ENCODE results near the gene ARHGAP26. TPM values are rescaled to one million over a fixed set of nuclear protein-coding genes. Genes with fewer than 3 reads are reported as not detected.
A peak's percentile ranks its signal among the peaks of the same experiment; 100 is the strongest.

ARHGAP26 gene, protein sequence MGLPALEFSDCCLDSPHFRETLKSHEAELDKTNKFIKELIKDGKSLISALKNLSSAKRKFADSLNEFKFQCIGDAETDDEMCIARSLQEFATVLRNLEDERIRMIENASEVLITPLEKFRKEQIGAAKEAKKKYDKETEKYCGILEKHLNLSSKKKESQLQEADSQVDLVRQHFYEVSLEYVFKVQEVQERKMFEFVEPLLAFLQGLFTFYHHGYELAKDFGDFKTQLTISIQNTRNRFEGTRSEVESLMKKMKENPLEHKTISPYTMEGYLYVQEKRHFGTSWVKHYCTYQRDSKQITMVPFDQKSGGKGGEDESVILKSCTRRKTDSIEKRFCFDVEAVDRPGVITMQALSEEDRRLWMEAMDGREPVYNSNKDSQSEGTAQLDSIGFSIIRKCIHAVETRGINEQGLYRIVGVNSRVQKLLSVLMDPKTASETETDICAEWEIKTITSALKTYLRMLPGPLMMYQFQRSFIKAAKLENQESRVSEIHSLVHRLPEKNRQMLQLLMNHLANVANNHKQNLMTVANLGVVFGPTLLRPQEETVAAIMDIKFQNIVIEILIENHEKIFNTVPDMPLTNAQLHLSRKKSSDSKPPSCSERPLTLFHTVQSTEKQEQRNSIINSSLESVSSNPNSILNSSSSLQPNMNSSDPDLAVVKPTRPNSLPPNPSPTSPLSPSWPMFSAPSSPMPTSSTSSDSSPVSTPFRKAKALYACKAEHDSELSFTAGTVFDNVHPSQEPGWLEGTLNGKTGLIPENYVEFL
- 10 to 100 TPM in 3 of 4 donors, 1 to 10 TPM in 1; 7.6 to 31.7 (median 11.5) TPM for polyA plus RNA-seq
- long read RNA-seq, donor 1, partial matches to known transcripts, result 0 of 1 reads
- long read RNA-seq, donor 1, other reads (novel, unspliced or antisense), result 0 of 1 reads
- long read RNA-seq, donor 2, result 0 reads
- long read RNA-seq, donor 3, result 0 reads
- long read RNA-seq, donor 4, result 0 reads
- long read RNA-seq, donor 5, result 0 reads
- long read RNA-seq, donor 6, partial matches to known transcripts, result 6 of 6 reads
- long read RNA-seq, donor 6, other reads (novel, unspliced or antisense), result 0 of 6 reads
- long read RNA-seq, donor 7, partial matches to known transcripts, result 0 of 1 reads
- long read RNA-seq, donor 7, other reads (novel, unspliced or antisense), result 0 of 1 reads
- long read RNA-seq, donor 8, result 0 reads
- long read RNA-seq, donor 9, partial matches to known transcripts, result 0 of 1 reads
- long read RNA-seq, donor 9, other reads (novel, unspliced or antisense), result 0 of 1 reads
- long read RNA-seq, donor 10, partial matches to known transcripts, result 13 of 16 reads
- long read RNA-seq, donor 10, other reads (novel, unspliced or antisense), result 0 of 16 reads

DNA sequence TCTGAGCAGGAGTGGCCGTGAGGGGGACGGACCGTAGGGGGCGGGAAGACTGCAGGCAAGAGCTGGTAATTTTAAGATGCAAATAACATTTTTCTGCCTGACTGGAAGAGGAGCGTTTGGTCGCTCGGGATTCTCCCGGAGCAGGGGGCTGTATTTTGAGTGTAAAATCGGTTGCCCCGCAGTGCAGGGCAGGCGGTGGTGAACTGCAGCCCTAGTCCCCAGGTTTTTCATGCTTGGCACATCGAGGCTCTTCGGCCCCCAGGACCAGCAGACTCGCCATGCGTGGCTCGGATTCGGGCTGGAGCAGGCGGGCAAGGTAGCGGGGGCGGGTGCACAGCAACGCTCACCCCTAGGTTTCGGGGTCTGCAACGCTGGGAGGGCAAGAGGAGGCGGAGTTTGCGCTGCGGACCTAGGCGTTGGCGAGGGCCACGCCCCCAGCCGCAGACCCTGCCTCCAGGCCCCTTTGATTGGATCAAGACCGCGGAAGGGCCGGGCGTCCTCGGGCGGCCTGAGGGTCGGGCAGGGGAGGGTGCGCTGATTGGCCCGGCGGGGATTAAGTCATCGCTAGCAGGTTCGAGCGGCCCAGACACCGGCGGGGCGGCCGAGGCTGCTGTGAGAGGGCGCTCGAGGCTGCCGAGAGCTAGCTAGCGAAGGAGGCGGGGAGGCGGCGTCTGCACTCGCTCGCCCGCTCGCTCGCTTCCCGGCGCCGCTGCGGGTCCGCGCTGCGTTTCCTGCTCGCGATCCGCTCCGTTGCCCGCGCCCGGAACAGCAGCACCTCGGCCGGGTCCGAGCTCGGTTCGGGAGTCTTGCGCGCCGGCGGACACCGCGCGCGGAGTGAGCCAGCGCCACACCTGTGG lies at the start of gene ARHGAP26:
TSS of gene ARHGAP26 (plus strand) at position 585 of the 857 bp plus-strand sequence. CDS start 385 bp downstream, outside the sequence.
- Histone ChIP-seq H3K4me3 (ENCODE audit: low read depth in 1 of 3, low read length in 3 of 3) (peak within 1 kb of the TSS; percentile 86 to 96 (median 94)), H3K27ac (ENCODE audit: low read depth in 1 of 3, low read length in 2 of 3) (peak within 1 kb of the TSS; percentile 77 to 95 (median 80)), H3K36me3 (ENCODE audit: control insufficient read depth in 3 of 3, insufficient read depth in 2 of 3, low read depth in 1 of 3, low read length in 3 of 3) (no peaks in the 10 kb centered on the region), H3K4me1 (ENCODE audit: control insufficient read depth in 3 of 3, insufficient read depth in 2 of 3, low read depth in 1 of 3, low read length in 2 of 3) (peaks cover 2 to 17% (median 3%) of the 10 kb centered on the region in 3 donors), H3K9me3 (ENCODE audit: control insufficient read depth in 2 of 2, insufficient read depth in 1 of 2, low read depth in 1 of 2, low read length in 1 of 2) (no peaks in the 10 kb centered on the region), H3K27me3 (ENCODE audit: control insufficient read depth in 3 of 3, insufficient read depth in 3 of 3, low read length in 3 of 3) (no peaks in the 10 kb centered on the region)
- DNase-seq, result peak; percentile 98
- no peak for FAIRE-seq
- WGBS, 3 donors, result 0% methylated on average over 58 to 87 of the region's 87 CpGs

DNA sequence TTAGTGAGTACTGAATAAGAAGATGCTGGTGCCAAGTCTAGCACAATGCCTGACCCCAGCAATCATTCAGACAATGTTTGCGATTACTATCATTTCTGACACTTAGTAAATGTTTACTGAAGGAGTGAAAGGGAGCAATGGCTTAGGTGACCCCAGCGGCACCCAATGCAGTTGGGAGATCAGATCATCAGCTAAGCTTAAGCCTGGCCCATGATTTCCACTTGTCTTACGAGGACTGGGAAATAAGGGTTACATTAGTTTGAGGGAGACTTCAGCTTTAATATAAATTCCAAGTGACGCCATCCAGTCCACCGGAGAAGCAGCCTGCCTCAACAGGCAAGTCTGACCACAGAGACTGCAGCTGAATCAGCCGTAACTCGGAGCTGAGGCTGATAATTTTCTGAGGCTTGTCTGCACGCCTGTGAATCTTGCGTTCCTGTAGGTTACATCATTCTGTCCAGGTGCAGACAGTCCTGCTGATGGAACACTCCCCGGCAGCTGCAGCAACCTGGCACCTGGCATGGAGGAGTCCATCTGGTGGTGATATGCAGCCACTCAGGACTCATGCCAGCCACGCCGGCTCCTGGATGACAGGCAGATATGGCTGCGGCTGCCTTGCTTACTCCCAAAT lies 49.4 kb upstream of the ARHGAP26 start:
- no peak for FAIRE-seq

DNA sequence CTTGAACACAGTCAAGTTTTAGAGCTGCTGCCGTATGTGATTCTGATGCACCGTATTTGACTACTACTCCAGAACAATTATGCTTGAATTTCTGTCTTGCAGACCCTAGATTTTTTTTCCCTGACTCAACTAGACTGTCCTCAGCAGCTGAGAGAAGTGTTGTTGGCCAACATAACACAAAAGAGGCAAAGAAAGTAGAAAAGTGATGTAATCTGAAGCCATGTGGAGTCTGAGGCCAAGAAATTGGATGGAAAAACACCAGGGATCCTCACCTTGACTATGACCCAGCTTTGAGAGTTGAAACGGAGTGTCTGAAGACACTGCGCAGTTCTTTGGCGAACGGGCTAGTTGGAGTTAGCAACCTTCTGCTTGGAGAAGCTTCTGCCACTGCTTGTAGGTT lies 48.0 kb upstream of the ARHGAP26 start:
- no peak for DNase-seq
- no peak for FAIRE-seq
- 93 to 97% (median 96%) methylated on average over 6 of the region's 6 CpGs for WGBS, 3 donors
- no peak overlapping the region for H3K4me3 ChIP-seq (ENCODE audit: low read depth in 1 of 3, low read length in 3 of 3)
- peaks cover 0 to 11% (median 0%) of the 10 kb centered on the region in 3 donors for H3K4me1 ChIP-seq (ENCODE audit: control insufficient read depth in 3 of 3, insufficient read depth in 2 of 3, low read depth in 1 of 3, low read length in 2 of 3)
- no peak overlapping the region for H3K27ac ChIP-seq (ENCODE audit: low read depth in 1 of 3, low read length in 2 of 3)
- H3K9me3 ChIP-seq (ENCODE audit: control insufficient read depth in 2 of 2, insufficient read depth in 1 of 2, low read depth in 1 of 2, low read length in 1 of 2), result no peaks in the 10 kb centered on the region
- H3K36me3 ChIP-seq (ENCODE audit: control insufficient read depth in 3 of 3, insufficient read depth in 2 of 3, low read depth in 1 of 3, low read length in 3 of 3), result no peaks in the 10 kb centered on the region
- H3K27me3 ChIP-seq (ENCODE audit: control insufficient read depth in 3 of 3, insufficient read depth in 3 of 3, low read length in 3 of 3), result peaks cover 0 to 3% (median 0%) of the 10 kb centered on the region in 3 donors

More for the DNA sequence above, 49.4 kb upstream of the ARHGAP26 start:
- no peak overlapping the region for H3K4me3 ChIP-seq (ENCODE audit: low read depth in 1 of 3, low read length in 3 of 3)
- H3K9me3 ChIP-seq (ENCODE audit: control insufficient read depth in 2 of 2, insufficient read depth in 1 of 2, low read depth in 1 of 2, low read length in 1 of 2), result no peaks in the 10 kb centered on the region
- 15 to 63% (median 35%) methylated on average over 13 of the region's 13 CpGs for WGBS, 3 donors
- H3K4me1 ChIP-seq (ENCODE audit: control insufficient read depth in 3 of 3, insufficient read depth in 2 of 3, low read depth in 1 of 3, low read length in 2 of 3), result peaks cover 0 to 11% (median 0%) of the 10 kb centered on the region in 3 donors
- DNase-seq, result peak; percentile 50 to 81
- no peaks in the 10 kb centered on the region for H3K36me3 ChIP-seq (ENCODE audit: control insufficient read depth in 3 of 3, insufficient read depth in 2 of 3, low read depth in 1 of 3, low read length in 3 of 3)
- peaks cover 0 to 7% (median 0%) of the 10 kb centered on the region in 3 donors for H3K27me3 ChIP-seq (ENCODE audit: control insufficient read depth in 3 of 3, insufficient read depth in 3 of 3, low read length in 3 of 3)
- no peak overlapping the region for H3K27ac ChIP-seq (ENCODE audit: low read depth in 1 of 3, low read length in 2 of 3)

- Histone ChIP-seq H3K4me1 (ENCODE audit: control insufficient read depth in 3 of 3, insufficient read depth in 2 of 3, low read depth in 1 of 3, low read length in 2 of 3) (peaks cover 0 to 11% (median 0%) of the 10 kb centered on the region in 3 donors), H3K27me3 (ENCODE audit: control insufficient read depth in 3 of 3, insufficient read depth in 3 of 3, low read length in 3 of 3) (peaks cover 0 to 3% (median 0%) of the 10 kb centered on the region in 3 donors), H3K36me3 (ENCODE audit: control insufficient read depth in 3 of 3, insufficient read depth in 2 of 3, low read depth in 1 of 3, low read length in 3 of 3) (no peaks in the 10 kb centered on the region), H3K4me3 (ENCODE audit: low read depth in 1 of 3, low read length in 3 of 3) (no peak overlapping the region), H3K9me3 (ENCODE audit: control insufficient read depth in 2 of 2, insufficient read depth in 1 of 2, low read depth in 1 of 2, low read length in 1 of 2) (no peaks in the 10 kb centered on the region), H3K27ac (ENCODE audit: low read depth in 1 of 3, low read length in 2 of 3) (no peak overlapping the region)
- no peak for DNase-seq
- WGBS, 3 donors, result 86 to 91% (median 86%) methylated on average over 4 of the region's 4 CpGs
- FAIRE-seq, result no peak
These were observed 47.3 kb upstream of the ARHGAP26 start for GRCh38 chr5:142722896-142723295.

GRCh38 chr5:142724821-142725220 lies 45.4 kb upstream of the ARHGAP26 start:
- DNase-seq (no peak), FAIRE-seq (no peak)
- Histone ChIP-seq H3K36me3 (ENCODE audit: control insufficient read depth in 3 of 3, insufficient read depth in 2 of 3, low read depth in 1 of 3, low read length in 3 of 3) (no peaks in the 10 kb centered on the region), H3K27ac (ENCODE audit: low read depth in 1 of 3, low read length in 2 of 3) (no peak overlapping the region), H3K4me3 (ENCODE audit: low read depth in 1 of 3, low read length in 3 of 3) (no peak overlapping the region), H3K4me1 (ENCODE audit: control insufficient read depth in 3 of 3, insufficient read depth in 2 of 3, low read depth in 1 of 3, low read length in 2 of 3) (peaks cover 0 to 11% (median 0%) of the 10 kb centered on the region in 3 donors), H3K27me3 (ENCODE audit: control insufficient read depth in 3 of 3, insufficient read depth in 3 of 3, low read length in 3 of 3) (no peaks in the 10 kb centered on the region), H3K9me3 (ENCODE audit: control insufficient read depth in 2 of 2, insufficient read depth in 1 of 2, low read depth in 1 of 2, low read length in 1 of 2) (no peaks in the 10 kb centered on the region)
- WGBS, 3 donors, result 88 to 90% (median 89%) methylated on average over 9 of the region's 9 CpGs

DNA sequence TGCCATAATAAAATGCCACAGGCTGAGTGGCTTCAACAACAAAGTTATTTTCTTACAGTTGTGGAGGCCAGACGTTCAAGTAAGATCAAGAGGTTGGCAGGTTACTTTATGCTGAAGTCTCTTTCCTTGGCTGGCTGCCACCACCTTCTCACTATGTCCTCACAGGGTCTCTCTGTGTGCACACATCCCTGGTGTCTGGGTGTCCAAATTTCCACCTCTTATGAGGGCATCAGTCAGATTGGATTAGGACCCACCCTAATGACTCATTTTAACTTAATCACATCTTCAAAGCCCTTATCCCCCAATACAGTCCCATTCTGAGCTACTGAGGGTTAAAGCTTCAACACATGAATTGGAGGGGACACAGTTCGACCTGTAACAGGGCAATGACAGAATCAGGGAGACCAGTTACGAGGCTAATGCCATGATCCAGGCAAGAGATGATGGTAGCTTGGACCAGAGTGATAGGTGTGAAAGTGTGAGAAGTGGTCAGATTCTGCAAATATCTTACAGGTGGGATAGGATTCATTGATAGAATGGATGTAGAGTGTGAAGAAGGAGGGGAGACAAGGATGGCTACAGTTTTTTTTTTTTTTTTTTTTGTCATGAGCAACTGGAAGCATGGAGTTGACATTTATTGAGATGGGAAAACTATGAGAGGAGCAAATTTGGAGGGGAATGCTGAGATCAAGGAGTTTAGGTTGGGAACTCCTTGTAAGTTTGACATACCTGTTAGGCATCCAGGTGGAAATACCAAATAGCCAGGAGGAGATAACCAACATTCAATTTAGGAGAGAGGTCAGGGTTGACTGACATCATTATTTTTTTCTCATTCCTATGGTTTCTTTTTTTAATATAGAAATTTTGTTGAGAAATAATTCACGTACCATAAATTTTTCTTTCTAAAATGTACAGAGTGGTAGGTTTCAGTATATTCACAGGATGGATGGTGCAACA lies 44.7 kb upstream of the ARHGAP26 start:
- Histone ChIP-seq H3K4me1 (ENCODE audit: control insufficient read depth in 3 of 3, insufficient read depth in 2 of 3, low read depth in 1 of 3, low read length in 2 of 3) (peaks cover 0 to 9% (median 0%) of the 10 kb centered on the region in 3 donors), H3K27ac (ENCODE audit: low read depth in 1 of 3, low read length in 2 of 3) (no peak overlapping the region), H3K27me3 (ENCODE audit: control insufficient read depth in 3 of 3, insufficient read depth in 3 of 3, low read length in 3 of 3) (no peaks in the 10 kb centered on the region), H3K9me3 (ENCODE audit: control insufficient read depth in 2 of 2, insufficient read depth in 1 of 2, low read depth in 1 of 2, low read length in 1 of 2) (no peaks in the 10 kb centered on the region), H3K4me3 (ENCODE audit: low read depth in 1 of 3, low read length in 3 of 3) (no peak overlapping the region), H3K36me3 (ENCODE audit: control insufficient read depth in 3 of 3, insufficient read depth in 2 of 3, low read depth in 1 of 3, low read length in 3 of 3) (no peaks in the 10 kb centered on the region)
- 69 to 77% (median 77%) methylated on average over 4 of the region's 4 CpGs for WGBS, 3 donors
- no peak for DNase-seq
- no peak for FAIRE-seq
